Upper lobe of left lung (tissue), 6 donors: Measurements from ENCODE around the gene GLI3. TPM values are rescaled to one million over a fixed set of nuclear protein-coding genes. Genes with fewer than 3 reads are reported as not detected.

Experiments used
- ATAC-seq, 2 donors: fragments of 200-7000 bp; cut with Tn5 transposase; one replicate each; pipeline ENCODE4 v1.9.1; 2022; ENCODE audit warnings: mild to moderate bottlenecking in 2 of 2, moderate library complexity in 2 of 2; ENCODE audit not compliant: low FRiP score in 2 of 2
- DNase-seq, 2 donors: peaks; one replicate each; pipeline ENCODE4 v3.0.0-alpha.2; 2019 to 2020
- H3K27ac ChIP-seq, 4 donors: fragments of 200-600 bp; sonication (generic); one replicate each; pipeline ENCODE4 v1.5.1; 2016 to 2019
- H3K27me3 ChIP-seq, 4 donors: fragments of 200-600 bp; sonication (generic); one replicate each; pipeline ENCODE4 v1.5.1; 2017 to 2019
- H3K36me3 ChIP-seq, 4 donors: fragments of 200-600 bp; sonication (generic); one replicate each; pipeline ENCODE4 v1.5.1; 2016 to 2019
- H3K4me1 ChIP-seq, 4 donors: fragments of 200-600 bp; sonication (generic); one replicate each; pipeline ENCODE4 v1.5.1; 2018 to 2019
- H3K4me3 ChIP-seq, 4 donors: fragments of 200-600 bp; sonication (generic); one replicate each; pipeline ENCODE4 v1.5.1; 2017 to 2019; ENCODE audit warnings: mild to moderate bottlenecking in 2 of 4, moderate library complexity in 1 of 4
- H3K9me3 ChIP-seq, 4 donors: fragments of 200-600 bp; sonication (generic); one replicate each; pipeline ENCODE4 v1.5.1; 2018 to 2019
- EP300 ChIP-seq, 4 donors: sonication (generic); formaldehyde crosslinking; IDR thresholded peaks; one replicate each; pipeline ENCODE4 v1.5.1; 2017; ENCODE audit warnings: antibody characterized with exemption in 4 of 4, control low read depth in 2 of 4
- POLR2A ChIP-seq, 4 donors: fragments of 450-650 bp; IDR thresholded peaks; one replicate each; pipeline ENCODE4 v1.5.1; 2016 to 2017; ENCODE audit warnings: antibody characterized with exemption in 4 of 4, mild to moderate bottlenecking in 2 of 4
- POLR2AphosphoS5 ChIP-seq, 2 donors: sonication (generic); formaldehyde crosslinking; IDR thresholded peaks; one replicate each; pipeline ENCODE4 v1.5.1; 2017; ENCODE audit warnings: antibody characterized with exemption in 2 of 2
- WGBS, 2 donors: methylation state at CpG; one replicate each; pipeline ENCODE4 v1.1.5; 2017 to 2018; 5-methylcytosine and 5-hydroxymethylcytosine counted together
- total RNA-seq, 6 donors: library from RNA; depleted of rRNA in 4 of 6; stranded (reverse); fragments of >200 nt in 4 of 6; gene quantifications; one replicate each; pipeline versions ENCODE4 v1.1.0 to v1.2.1, GENCODE V29; 2016 to 2021
- TF ChIP-seq, protein P1 (sequence below), 6 experiments: fragments of 450-650 bp in 4 of 6; fragments of 200-600 bp in 2 of 6; sonication (generic) in 2 of 6; IDR thresholded peaks; one replicate each; pipeline ENCODE4 v1.5.1; 2016 to 2019; ENCODE audit warnings: antibody characterized with exemption in 6 of 6
- donor health status: DM: no; HTN: no; CAD: no; lungs with moderate emphysema.
- donor health status: DM: no; HTN: yes; CAD: no; lungs with severe emphysema.

The GLI3 gene
- total RNA-seq, 6 donors from 2014 or later = 5.2 to 19.4 (median 14.9) TPM

GRCh38 chr7:42167631-42168236, 69.3 kb downstream of the GLI3 start:
- Histone ChIP-seq H3K4me3 (no peak overlapping the region), H3K9me3 (no peaks in the 10 kb centered on the region), H3K27me3 (no peaks in the 10 kb centered on the region), H3K27ac (no peak overlapping the region), H3K36me3 (no peaks in the 10 kb centered on the region), H3K4me1 (no peaks in the 10 kb centered on the region)
- no peak for TF ChIP-seq POLR2AphosphoS5 (IDR thresholded peaks at IDR 0.05)
- no peak for TF ChIP-seq EP300 (IDR thresholded peaks at IDR 0.05)
- TF ChIP-seq POLR2A (IDR thresholded peaks at IDR 0.05) = no peak
- TF ChIP-seq, protein P1, sequence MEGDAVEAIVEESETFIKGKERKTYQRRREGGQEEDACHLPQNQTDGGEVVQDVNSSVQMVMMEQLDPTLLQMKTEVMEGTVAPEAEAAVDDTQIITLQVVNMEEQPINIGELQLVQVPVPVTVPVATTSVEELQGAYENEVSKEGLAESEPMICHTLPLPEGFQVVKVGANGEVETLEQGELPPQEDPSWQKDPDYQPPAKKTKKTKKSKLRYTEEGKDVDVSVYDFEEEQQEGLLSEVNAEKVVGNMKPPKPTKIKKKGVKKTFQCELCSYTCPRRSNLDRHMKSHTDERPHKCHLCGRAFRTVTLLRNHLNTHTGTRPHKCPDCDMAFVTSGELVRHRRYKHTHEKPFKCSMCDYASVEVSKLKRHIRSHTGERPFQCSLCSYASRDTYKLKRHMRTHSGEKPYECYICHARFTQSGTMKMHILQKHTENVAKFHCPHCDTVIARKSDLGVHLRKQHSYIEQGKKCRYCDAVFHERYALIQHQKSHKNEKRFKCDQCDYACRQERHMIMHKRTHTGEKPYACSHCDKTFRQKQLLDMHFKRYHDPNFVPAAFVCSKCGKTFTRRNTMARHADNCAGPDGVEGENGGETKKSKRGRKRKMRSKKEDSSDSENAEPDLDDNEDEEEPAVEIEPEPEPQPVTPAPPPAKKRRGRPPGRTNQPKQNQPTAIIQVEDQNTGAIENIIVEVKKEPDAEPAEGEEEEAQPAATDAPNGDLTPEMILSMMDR (IDR thresholded peaks at IDR 0.05) = no peak
- DNase-seq (no peak), ATAC-seq (no peak)

- 71 to 87% methylated on average over 2 of the region's 2 CpGs for WGBS, 2 donors
- ATAC-seq (no peak), DNase-seq (no peak)
- TF ChIP-seq EP300 (IDR thresholded peaks at IDR 0.05) (no peak), POLR2AphosphoS5 (IDR thresholded peaks at IDR 0.05) (no peak), POLR2A (IDR thresholded peaks at IDR 0.05) (no peak)
- TF ChIP-seq, protein P1 (IDR thresholded peaks at IDR 0.05) = no peak
- no peak overlapping the region for H3K4me3 ChIP-seq
- H3K4me1 ChIP-seq = no peaks in the 10 kb centered on the region
- no peak overlapping the region for H3K27ac ChIP-seq
- no peaks in the 10 kb centered on the region for H3K27me3 ChIP-seq
- no peaks in the 10 kb centered on the region for H3K9me3 ChIP-seq
- no peaks in the 10 kb centered on the region for H3K36me3 ChIP-seq
Measured at GRCh38 chr7:42167206-42167605, 69.8 kb downstream of the GLI3 start.

- DNase-seq (no peak), ATAC-seq (no peak)
- Histone ChIP-seq H3K27me3 (no peaks in the 10 kb centered on the region), H3K9me3 (no peaks in the 10 kb centered on the region), H3K4me3 (no peak overlapping the region), H3K4me1 (peaks cover 0 to 6% (median 2%) of the 10 kb centered on the region in 4 donors), H3K27ac (no peak overlapping the region), H3K36me3 (no peaks in the 10 kb centered on the region)
- TF ChIP-seq, protein P1 (IDR thresholded peaks at IDR 0.05) = no peak
- WGBS, 2 donors = 85 to 89% methylated on average over 5 of the region's 5 CpGs
Measured at GRCh38 chr7:42164881-42165428, 72.1 kb downstream of the GLI3 start.

DNA sequence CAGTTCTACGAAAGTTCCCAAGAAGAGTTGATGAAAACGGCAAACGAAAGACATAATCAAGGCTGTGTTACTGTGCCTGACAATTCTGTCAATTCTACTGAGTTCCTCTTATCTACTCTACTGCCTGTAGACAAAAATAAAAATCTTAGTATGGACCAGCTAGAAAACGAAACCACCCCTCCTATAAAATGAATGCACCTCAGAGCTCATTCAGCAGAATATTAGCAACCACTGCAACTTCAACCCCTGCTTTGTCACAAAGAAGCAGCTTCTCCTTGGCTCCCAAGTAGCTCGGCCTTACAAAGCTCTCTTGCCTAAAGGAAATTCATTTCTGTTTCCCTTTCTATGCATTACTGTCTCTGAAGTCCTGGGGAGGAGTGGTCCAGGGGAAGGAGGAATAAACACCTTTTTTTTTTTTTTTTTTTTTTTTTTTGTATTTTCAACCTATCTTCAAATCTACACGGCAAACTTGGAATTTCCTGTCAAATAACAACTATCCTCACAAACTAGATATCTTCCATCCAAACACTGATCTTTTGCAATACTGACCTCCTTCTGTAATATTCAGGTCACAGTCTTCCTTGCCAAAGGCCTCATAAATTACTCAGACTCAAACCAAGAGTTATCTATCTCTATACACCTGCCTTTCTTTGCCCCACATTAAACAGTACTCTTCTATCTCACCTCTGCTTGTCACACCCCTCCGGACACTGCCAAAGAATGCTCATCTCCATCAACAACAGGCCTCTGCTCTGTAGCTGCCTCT, 74.3 kb downstream of the GLI3 start:
- TF ChIP-seq, protein P1 (IDR thresholded peaks at IDR 0.05) = no peak
- TF ChIP-seq POLR2A (IDR thresholded peaks at IDR 0.05) (no peak), POLR2AphosphoS5 (IDR thresholded peaks at IDR 0.05) (no peak), EP300 (IDR thresholded peaks at IDR 0.05) (no peak)
- H3K4me1 ChIP-seq = peaks cover 0 to 6% (median 2%) of the 10 kb centered on the region in 4 donors
- no peaks in the 10 kb centered on the region for H3K27me3 ChIP-seq
- ATAC-seq (no peak), DNase-seq (no peak)
- H3K4me3 ChIP-seq = no peak overlapping the region
- no peaks in the 10 kb centered on the region for H3K9me3 ChIP-seq
- no peak overlapping the region for H3K27ac ChIP-seq
- H3K36me3 ChIP-seq = no peaks in the 10 kb centered on the region
- 77 to 78% methylated on average over 7 of the region's 7 CpGs for WGBS, 2 donors
